GM23248 (cell line): Measurements from ENCODE around the gene IL21R. TPM values are rescaled to one million over a fixed set of nuclear protein-coding genes. Genes with fewer than 3 reads are reported as not detected.

Experiments
- DNase-seq: peaks from one replicate; pipeline ENCODE4 v3.0.0-alpha.2; 2015
- H2AFZ ChIP-seq: fragments of 200-600 bp; sonication (generic); 2 replicates; pipeline ENCODE4 v1.6.1; 2016; ENCODE audit warnings: antibody characterized with exemption
- H3F3A ChIP-seq: fragments of 200-600 bp; sonication (generic); 2 replicates; pipeline ENCODE4 v1.6.1; 2016; ENCODE audit warnings: mild to moderate bottlenecking, antibody characterized with exemption, mixed run types; ENCODE audit not compliant: insufficient read depth
- H3K27ac ChIP-seq: fragments of 200-600 bp; sonication (generic); 2 replicates; pipeline ENCODE4 v1.5.1; 2016; ENCODE audit warnings: mild to moderate bottlenecking
- H3K27me3 ChIP-seq: fragments of 200-600 bp; sonication (generic); replicated peaks from 2 replicates; pipeline ENCODE4 v1.6.1; 2016; ENCODE audit warnings: mild to moderate bottlenecking; ENCODE audit not compliant: insufficient read depth
- H3K36me3 ChIP-seq: fragments of 200-600 bp; sonication (generic); 2 replicates; pipeline ENCODE4 v1.6.1; 2016; ENCODE audit warnings: low read depth, mild to moderate bottlenecking
- H3K4me1 ChIP-seq: fragments of 200-600 bp; sonication (generic); 2 replicates; pipeline ENCODE4 v1.6.1; 2016; ENCODE audit warnings: mild to moderate bottlenecking; ENCODE audit not compliant: insufficient read depth
- H3K4me2 ChIP-seq: fragments of 200-600 bp; sonication (generic); one replicate; pipeline ENCODE4 v1.6.1; 2016; ENCODE audit warnings: mild to moderate bottlenecking; ENCODE audit not compliant: unreplicated experiment
- H3K4me3 ChIP-seq: fragments of 200-600 bp; sonication (generic); 2 replicates; pipeline ENCODE4 v1.5.1; 2016; ENCODE audit warnings: mild to moderate bottlenecking
- H3K79me2 ChIP-seq: fragments of 200-600 bp; sonication (generic); 2 replicates; pipeline ENCODE4 v1.6.1; 2016; ENCODE audit warnings: mild to moderate bottlenecking; ENCODE audit not compliant: insufficient read depth
- H3K9ac ChIP-seq: fragments of 200-600 bp; sonication (generic); 2 replicates; pipeline ENCODE4 v1.6.1; 2016; ENCODE audit warnings: mild to moderate bottlenecking
- H3K9me2 ChIP-seq: fragments of 200-600 bp; sonication (generic); 2 replicates; pipeline ENCODE4 v1.6.1; 2016; ENCODE audit warnings: mixed run types, mild to moderate bottlenecking, moderate library complexity; ENCODE audit not compliant: insufficient read depth
- H3K9me3 ChIP-seq: fragments of 200-600 bp; sonication (generic); one replicate; pipeline ENCODE4 v1.6.1; 2017; ENCODE audit warnings: low read depth
- H4K20me1 ChIP-seq: fragments of 200-600 bp; sonication (generic); 2 replicates; pipeline ENCODE4 v1.6.0; 2016; ENCODE audit not compliant: insufficient read depth
- EZH2 ChIP-seq: fragments of 200-600 bp; sonication (generic); IDR thresholded peaks from 2 replicates; pipeline ENCODE4 v1.6.1; 2018; ENCODE audit warnings: antibody characterized with exemption, mild to moderate bottlenecking; ENCODE audit not compliant: insufficient read depth, poor library complexity, severe bottlenecking
- EZH2phosphoT487 ChIP-seq: fragments of 200-600 bp; sonication (generic); IDR thresholded peaks from 2 replicates; pipeline ENCODE4 v1.6.1; 2018; ENCODE audit warnings: antibody characterized with exemption, moderate library complexity, mild to moderate bottlenecking, low read depth; ENCODE audit not compliant: insufficient read depth
- WGBS, 2 experiments: methylation state at CpG; one replicate each; pipeline ENCODE4 v1.1.6; 2015 to 2017; ENCODE audit warnings: low lambda C conversion rate in 2 of 2, low coverage in 1 of 2; ENCODE audit errors: missing lambda C conversion rate in 2 of 2; 5-methylcytosine and 5-hydroxymethylcytosine counted together
- in situ Hi-C: fragments of 300-500 bp; cut with MboI; formaldehyde crosslinking; loops from 2 replicates; pipeline ENCODE4 v1.15.0; 2020
- polyA plus RNA-seq: library from polyadenylated mRNA; unstranded; fragments of >200 nt; fragmentation: Nextera tagmentation; extraction: Ambion mirVana; gene quantifications from 2 replicates; pipeline ENCODE4 v1.2.1, GENCODE V29; 2016
- total RNA-seq: library from RNA; depleted of rRNA; stranded (reverse); fragments of >200 nt; shearing (Covaris generic); gene quantifications from 2 replicates; pipeline ENCODE4 v1.2.3, GENCODE V29; 2014

IL21R gene
- total and polyA plus RNA-seq, 2 experiments from 2014 or later = 1.2 to 1.5 TPM

DNA sequence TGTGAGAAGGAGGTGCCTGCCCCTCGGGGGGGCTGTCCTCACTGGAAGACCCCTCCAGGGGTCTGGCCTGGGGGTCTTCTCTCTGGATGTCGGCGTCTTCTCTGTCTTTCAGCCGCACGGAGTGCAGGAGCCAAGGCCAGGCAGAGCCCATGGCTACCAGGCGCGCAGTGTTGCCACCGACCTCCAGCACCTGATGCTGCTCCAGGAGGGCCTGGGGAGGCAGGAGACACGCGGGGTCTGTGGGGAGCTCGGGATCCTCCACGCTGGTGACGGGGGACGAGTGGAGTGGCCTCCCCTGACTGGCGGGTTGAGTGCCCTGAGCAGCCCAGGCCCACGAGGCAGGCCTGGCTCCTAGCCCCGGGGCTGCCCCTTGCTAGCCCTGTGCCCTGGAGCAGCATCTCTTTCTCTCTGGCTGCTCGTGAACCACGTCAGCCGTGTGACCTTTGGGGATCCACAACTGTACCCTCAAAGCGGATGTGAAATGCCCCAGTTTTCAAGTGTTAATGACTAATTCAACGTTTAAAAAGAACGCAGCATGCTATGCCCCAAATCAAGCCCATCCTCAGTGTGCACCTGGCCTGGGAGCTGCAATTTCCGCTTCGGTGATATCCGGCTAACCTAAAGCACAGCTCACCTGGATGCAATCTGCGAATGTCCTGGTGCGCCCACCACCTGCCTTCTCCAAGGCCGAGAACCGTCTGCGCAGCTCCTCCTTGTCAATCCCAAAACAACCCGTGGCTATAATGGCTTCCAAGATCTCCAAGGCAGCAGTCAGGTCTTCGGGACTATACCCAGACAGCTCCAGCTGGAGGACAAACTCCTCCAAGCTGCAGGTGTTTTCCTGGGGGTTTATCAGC, 62.9 kb downstream of the IL21R start:
- Histone ChIP-seq H3K4me3 (no peak overlapping the region), H3K9me3 (no peaks in the 10 kb centered on the region), H3K79me2 (no peaks in the 10 kb centered on the region), H3K9ac (no peak overlapping the region), H3F3A (no peaks in the 10 kb centered on the region), H3K27ac (no peak overlapping the region), H3K27me3 (no peaks in the 10 kb centered on the region), H2AFZ (no peak overlapping the region), H4K20me1 (no peaks in the 10 kb centered on the region), H3K9me2 (no peaks in the 10 kb centered on the region), H3K4me2 (no peak overlapping the region), H3K4me1 (no peaks in the 10 kb centered on the region), H3K36me3 (peaks cover 25% of the 10 kb centered on the region)
- in situ Hi-C loops = no loop called here
- TF ChIP-seq EZH2phosphoT487 (no peak), EZH2 (no peak)
- DNase-seq = no peak
- WGBS, 2 experiments = 93 to 96% methylated on average over 31 to 33 of the region's 33 CpGs

DNA sequence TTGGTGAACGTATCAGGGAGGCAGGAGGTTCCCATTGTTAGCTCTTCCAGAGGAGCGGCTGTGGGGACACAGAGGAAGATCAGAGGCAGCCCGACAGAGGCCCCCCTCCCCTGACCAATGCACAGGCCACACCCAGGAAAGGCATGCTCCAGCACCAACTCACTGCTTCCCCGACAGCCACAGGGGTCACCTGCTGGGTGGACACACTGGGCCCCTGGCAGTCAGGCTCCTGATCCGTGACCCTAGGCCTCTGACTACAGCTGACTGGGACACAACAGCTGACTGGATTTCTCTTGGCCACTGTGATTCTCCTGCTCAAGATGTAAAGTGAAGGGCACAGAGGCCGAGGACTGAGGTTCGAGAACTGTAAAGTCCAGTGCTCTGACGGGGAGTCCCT, 63.5 kb downstream of the IL21R start:
- in situ Hi-C loops = no loop called here
- H3K79me2 ChIP-seq = no peaks in the 10 kb centered on the region
- H3K36me3 ChIP-seq = peaks cover 30% of the 10 kb centered on the region
- H3K4me3 ChIP-seq = no peak overlapping the region
- H3K9ac ChIP-seq = no peak overlapping the region
- DNase-seq = no peak
- H3K9me3 ChIP-seq = no peaks in the 10 kb centered on the region
- H3K4me1 ChIP-seq = 0 out of 2 replicates have a peak, but pooled peaks cover under 1% of the 10 kb centered on the region
- H3K27ac ChIP-seq = no peak overlapping the region
- H3K27me3 ChIP-seq = no peaks in the 10 kb centered on the region
- WGBS, 2 experiments = 90% methylated on average over 8 of the region's 8 CpGs
- no peak overlapping the region for H3K4me2 ChIP-seq
- H3K9me2 ChIP-seq = no peaks in the 10 kb centered on the region
- H4K20me1 ChIP-seq = no peaks in the 10 kb centered on the region
- H3F3A ChIP-seq = no peaks in the 10 kb centered on the region
- H2AFZ ChIP-seq = no peak overlapping the region
- TF ChIP-seq EZH2 = no peak
- no peak for TF ChIP-seq EZH2phosphoT487

DNA sequence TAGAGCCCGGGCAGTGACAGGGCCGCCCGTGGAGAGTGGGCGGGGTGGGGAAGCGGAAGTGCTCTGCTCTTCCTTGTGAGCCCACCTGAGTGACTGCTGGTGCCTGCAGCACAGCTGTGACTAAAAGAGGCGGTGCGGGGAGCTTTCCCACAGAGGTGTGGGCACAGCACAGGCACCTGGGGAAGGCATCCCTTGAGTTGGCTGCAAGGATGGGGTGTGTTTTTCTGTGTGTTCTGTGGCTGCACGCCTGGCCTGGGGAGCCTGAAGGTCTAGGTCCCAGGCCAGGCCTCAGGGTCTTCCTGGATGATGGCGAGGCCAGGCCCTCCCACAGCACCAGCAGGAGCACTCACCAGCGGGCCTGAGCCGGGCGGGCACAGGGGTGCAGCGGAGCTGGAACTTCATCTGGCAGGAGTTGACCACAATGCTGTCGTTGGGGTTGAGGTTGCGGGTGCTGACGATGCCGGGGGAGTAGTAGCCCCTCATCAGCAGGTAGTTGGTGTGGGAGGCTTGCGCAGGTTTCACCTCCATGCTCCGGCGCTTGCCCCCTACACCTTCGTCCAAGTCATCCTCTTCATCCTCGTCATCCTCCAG, 67.1 kb downstream of the IL21R start:
- H3K4me3 ChIP-seq = no peak overlapping the region
- no peaks in the 10 kb centered on the region for H3K9me2 ChIP-seq
- WGBS, 2 experiments = 94 to 96% methylated on average over 22 of the region's 22 CpGs
- no peaks in the 10 kb centered on the region for H3K79me2 ChIP-seq
- no peak overlapping the region for H3K9ac ChIP-seq
- TF ChIP-seq EZH2 (no peak), EZH2phosphoT487 (no peak)
- no peaks in the 10 kb centered on the region for H3F3A ChIP-seq
- H3K9me3 ChIP-seq = no peaks in the 10 kb centered on the region
- H3K4me1 ChIP-seq = 0 out of 2 replicates have a peak, but pooled peaks cover 5% of the 10 kb centered on the region
- no peak overlapping the region for H3K27ac ChIP-seq
- H3K4me2 ChIP-seq = no peak overlapping the region
- H2AFZ ChIP-seq = no peak overlapping the region
- H4K20me1 ChIP-seq = no peaks in the 10 kb centered on the region
- in situ Hi-C loops = no loop called here
- no peak for DNase-seq
- H3K36me3 ChIP-seq = peaks cover 42% of the 10 kb centered on the region
- H3K27me3 ChIP-seq = no peaks in the 10 kb centered on the region

DNA sequence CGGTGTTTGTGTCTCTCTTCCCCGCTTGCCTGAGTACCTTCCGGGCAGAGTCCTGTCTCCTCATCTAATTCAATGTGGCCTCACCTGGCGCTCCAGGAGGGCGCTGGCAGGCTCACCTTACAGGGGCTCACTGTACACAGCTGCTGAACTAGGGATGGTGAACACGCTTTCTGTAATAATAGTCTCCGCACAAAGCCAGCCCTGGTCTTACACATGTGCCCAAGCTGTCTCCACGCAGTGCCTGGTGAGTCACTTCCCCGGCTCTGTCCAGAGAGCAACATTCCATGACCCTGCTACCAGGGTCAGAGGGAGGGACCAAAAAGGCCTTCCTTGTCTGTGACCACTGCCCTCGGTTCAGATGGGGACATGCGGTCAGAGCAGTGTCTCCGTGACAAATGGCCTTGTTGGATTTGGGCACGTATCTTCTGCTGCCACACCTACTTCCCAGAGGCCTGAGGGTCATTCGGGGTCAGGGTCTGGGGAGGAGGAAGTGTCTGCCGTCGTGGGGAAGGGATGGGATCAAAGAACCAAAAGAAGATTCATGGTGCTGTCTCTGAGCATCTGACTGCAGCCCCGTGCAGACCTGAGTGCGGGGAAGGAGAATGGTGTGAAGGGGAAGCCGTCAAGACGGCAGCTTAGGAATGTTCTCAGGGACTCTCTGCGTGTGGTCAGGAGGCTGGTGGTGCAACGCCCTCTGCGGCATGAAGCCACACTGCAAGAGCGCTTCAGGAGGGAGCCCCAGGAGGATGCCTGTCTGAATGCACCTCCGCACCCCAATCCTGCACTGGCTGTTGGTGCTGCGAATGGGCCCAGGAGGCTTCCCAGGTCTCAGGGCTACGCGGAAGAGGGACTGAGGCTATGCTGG, 68.8 kb downstream of the IL21R start:
- Histone ChIP-seq H2AFZ (no peak overlapping the region), H3K4me2 (no peak overlapping the region), H3K4me1 (peaks cover 11% of the 10 kb centered on the region), H3K79me2 (no peaks in the 10 kb centered on the region), H3K36me3 (peaks cover 42% of the 10 kb centered on the region), H3K27ac (no peak overlapping the region), H3F3A (0 out of 2 replicates have a peak, but pooled peaks cover under 1% of the 10 kb centered on the region), H3K9ac (no peak overlapping the region), H3K4me3 (no peak overlapping the region), H3K9me2 (no peaks in the 10 kb centered on the region), H3K27me3 (no peaks in the 10 kb centered on the region), H3K9me3 (no peaks in the 10 kb centered on the region), H4K20me1 (no peaks in the 10 kb centered on the region)
- TF ChIP-seq EZH2 = no peak
- TF ChIP-seq EZH2phosphoT487 = no peak
- WGBS, 2 experiments = 67 to 72% methylated on average over 28 of the region's 28 CpGs
- in situ Hi-C loops = no loop called here
- peak; percentile 64 for DNase-seq
